Kidney epithelial cell (primary cell): ENCODE data around the gene KDELR3. TPM values are rescaled to one million over a fixed set of nuclear protein-coding genes. Genes with fewer than 3 reads are reported as not detected.

Experiments
- DNase-seq: peaks from one replicate; pipeline ENCODE4 v3.0.0-alpha.2; 2010; ENCODE audit warnings: low read depth
- H3K27me3 ChIP-seq: 2 replicates; pipeline ENCODE4 v1.6.0; 2011; ENCODE audit warnings: low read length; ENCODE audit not compliant: control insufficient read depth, insufficient read depth
- H3K36me3 ChIP-seq: 2 replicates; pipeline ENCODE4 v1.5.1; 2011; ENCODE audit warnings: low read length; ENCODE audit not compliant: control insufficient read depth, insufficient read depth
- H3K4me3 ChIP-seq: 2 replicates; pipeline ENCODE4 v1.5.1; 2011; ENCODE audit warnings: low read depth, mild to moderate bottlenecking, control low read depth, low read length
- total RNA-seq: library from RNA; depleted of rRNA; stranded (reverse); fragments of >200 nt; gene quantifications from 2 replicates; pipeline ENCODE4 v1.2.3, GENCODE V29; 2015
- TF ChIP-seq, protein P1 (sequence below): IDR thresholded peaks from 2 replicates; pipeline ENCODE4 v1.5.1; 2011; ENCODE audit warnings: mild to moderate bottlenecking, moderate library complexity, low read length, control low read depth, inconsistent platforms; ENCODE audit not compliant: insufficient read depth, poor library complexity, severe bottlenecking

The KDELR3 gene
- total RNA-seq, 1 donor from 2014 or later: 17.0 TPM

DNA sequence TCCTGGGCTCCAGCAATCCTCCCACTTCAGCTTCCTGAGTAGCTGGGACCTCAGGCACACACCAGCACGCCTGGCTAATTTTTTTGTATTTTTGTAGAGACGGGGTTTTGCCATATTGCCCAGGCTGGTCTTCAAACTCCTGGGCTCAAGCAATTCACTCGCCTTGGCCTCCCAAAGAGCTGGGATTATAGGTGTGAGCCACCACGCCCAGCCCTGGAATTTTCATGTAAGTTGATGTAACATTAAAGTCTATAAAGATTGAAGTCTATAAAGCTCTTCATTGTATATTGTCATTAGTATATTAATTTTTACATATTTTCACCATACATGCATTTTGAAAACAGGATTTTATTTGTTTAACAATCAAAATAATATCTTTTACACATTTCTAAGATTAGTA lies 50.7 kb downstream of the KDELR3 start:
- Histone ChIP-seq H3K36me3 (no peaks in the 10 kb centered on the region), H3K27me3 (no peaks in the 10 kb centered on the region), H3K4me3 (no peak overlapping the region)
- TF ChIP-seq, protein P1, sequence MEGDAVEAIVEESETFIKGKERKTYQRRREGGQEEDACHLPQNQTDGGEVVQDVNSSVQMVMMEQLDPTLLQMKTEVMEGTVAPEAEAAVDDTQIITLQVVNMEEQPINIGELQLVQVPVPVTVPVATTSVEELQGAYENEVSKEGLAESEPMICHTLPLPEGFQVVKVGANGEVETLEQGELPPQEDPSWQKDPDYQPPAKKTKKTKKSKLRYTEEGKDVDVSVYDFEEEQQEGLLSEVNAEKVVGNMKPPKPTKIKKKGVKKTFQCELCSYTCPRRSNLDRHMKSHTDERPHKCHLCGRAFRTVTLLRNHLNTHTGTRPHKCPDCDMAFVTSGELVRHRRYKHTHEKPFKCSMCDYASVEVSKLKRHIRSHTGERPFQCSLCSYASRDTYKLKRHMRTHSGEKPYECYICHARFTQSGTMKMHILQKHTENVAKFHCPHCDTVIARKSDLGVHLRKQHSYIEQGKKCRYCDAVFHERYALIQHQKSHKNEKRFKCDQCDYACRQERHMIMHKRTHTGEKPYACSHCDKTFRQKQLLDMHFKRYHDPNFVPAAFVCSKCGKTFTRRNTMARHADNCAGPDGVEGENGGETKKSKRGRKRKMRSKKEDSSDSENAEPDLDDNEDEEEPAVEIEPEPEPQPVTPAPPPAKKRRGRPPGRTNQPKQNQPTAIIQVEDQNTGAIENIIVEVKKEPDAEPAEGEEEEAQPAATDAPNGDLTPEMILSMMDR: no peak
- no peak for DNase-seq

DNA sequence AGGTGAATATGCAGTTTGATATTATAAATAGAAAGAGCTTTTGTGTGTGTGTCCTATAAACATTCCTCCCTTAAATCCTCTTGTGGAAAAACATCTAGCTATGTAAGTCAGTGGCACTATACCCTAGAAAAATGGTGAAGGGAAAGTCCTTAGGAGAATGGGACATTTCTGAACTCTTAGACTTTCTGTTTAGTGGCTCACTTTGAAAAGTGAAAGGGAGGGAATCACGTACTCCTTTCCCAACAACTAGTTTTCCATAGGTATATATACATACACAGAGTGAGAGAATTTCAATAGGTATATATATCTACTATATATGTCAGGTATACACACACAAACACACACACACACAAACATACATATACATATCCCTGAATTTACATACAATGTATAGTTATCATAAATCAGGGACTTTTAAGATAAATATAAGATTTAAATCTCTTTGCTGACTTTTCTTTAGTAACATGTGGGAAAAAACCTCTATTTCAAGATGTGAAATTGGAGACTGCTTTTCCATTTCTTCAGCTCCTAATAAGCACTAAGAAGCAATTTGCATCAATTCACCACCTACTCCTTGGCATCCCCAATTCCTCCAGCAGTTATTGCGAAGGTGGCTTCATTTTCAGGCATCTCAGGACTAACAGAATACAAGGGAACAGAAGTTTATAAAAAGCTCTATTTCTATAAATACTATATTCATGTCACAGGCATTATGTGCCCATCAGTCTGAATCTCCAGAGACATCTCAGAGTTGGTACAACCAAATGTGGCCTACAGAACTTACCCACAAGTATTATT lies 51.8 kb downstream of the KDELR3 start:
- Histone ChIP-seq H3K27me3 (no peaks in the 10 kb centered on the region), H3K4me3 (no peak overlapping the region), H3K36me3 (no peaks in the 10 kb centered on the region)
- TF ChIP-seq, protein P1: no peak
- no peak for DNase-seq

DNA sequence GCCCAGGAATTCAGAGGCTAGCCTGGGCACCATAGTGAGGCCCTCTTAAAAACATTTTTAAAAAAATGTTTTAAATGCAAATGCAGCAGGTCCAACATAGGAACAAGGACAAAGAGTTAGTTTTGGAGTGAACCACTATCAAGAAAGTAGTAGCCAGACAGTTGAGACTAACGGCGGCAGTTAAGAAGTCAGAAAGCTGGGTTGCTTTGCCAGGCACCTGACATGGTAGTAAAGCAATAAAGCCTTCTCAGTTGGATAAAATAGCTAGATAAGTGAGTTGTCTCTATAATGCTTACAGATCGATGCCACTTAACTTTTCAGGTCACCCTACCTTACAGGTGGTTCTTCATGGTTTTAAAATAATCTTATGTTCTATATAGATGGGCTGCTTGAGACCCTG lies 55.1 kb downstream of the KDELR3 start:
- TF ChIP-seq, protein P1: no peak
- no peaks in the 10 kb centered on the region for H3K36me3 ChIP-seq
- H3K27me3 ChIP-seq: no peaks in the 10 kb centered on the region
- DNase-seq: no peak
- no peak overlapping the region for H3K4me3 ChIP-seq

GRCh38 chr22:38523479-38523878 lies 55.6 kb downstream of the KDELR3 start:
- H3K27me3 ChIP-seq: no peaks in the 10 kb centered on the region
- DNase-seq: no peak
- TF ChIP-seq, protein P1: no peak
- H3K36me3 ChIP-seq: no peaks in the 10 kb centered on the region
- no peak overlapping the region for H3K4me3 ChIP-seq

DNA sequence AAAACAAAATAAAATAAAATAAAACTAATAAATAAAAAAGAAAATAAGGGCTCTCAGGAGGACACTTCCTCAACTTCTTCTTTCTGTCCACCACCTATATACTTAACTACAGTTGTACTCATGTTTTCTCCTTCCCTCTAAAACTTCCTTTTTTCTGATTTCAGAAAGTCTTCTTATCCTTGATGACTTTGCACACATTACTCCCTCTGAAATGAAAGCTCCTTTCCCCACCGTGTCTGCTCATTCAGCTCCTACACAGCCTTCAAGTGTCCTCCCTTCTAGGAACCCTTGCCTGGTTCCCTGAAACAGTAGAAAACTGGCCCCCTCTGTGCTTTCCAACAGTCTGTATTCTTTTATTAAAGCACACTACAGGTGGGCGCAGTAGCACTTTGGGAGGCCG lies 56.5 kb downstream of the KDELR3 start:
- Histone ChIP-seq H3K4me3 (no peak overlapping the region), H3K36me3 (no peaks in the 10 kb centered on the region), H3K27me3 (no peaks in the 10 kb centered on the region)
- no peak for DNase-seq
- TF ChIP-seq, protein P1: no peak

- Histone ChIP-seq H3K36me3 (no peaks in the 10 kb centered on the region), H3K4me3 (no peak overlapping the region), H3K27me3 (no peaks in the 10 kb centered on the region)
- no peak for DNase-seq
- TF ChIP-seq, protein P1: no peak
Observed at GRCh38 chr22:38531251-38531938, 63.5 kb downstream of the KDELR3 start.
